HCT116 (cell line): Measurements from ENCODE around the gene INTS14. TPM values are rescaled to one million over a fixed set of nuclear protein-coding genes. Genes with fewer than 3 reads are reported as not detected.

Experiments used
- ATAC-seq: fragments of 200-7000 bp; cut with Tn5 transposase; 2 replicates; pipeline ENCODE4 v1.9.1; 2020; ENCODE audit warnings: mild to moderate bottlenecking, moderate library complexity
- BruUV-seq: library from RNA; stranded (reverse); fragments of 400-500 nt; replicated peaks from 2 replicates; lab custom pipeline; 2021; lab: Mats Ljungman, UMichigan
- CTCF ChIA-PET: fragments of 300-600 bp; sonication (Branson Sonifier 250); formaldehyde crosslinking; loops from one replicate; lab custom pipeline; 2021; ENCODE audit warnings: antibody characterized with exemption; lab: Charles Lee
- POLR2A ChIA-PET: fragments of 300-600, 350-600 bp; sonication (Branson Sonifier 250); formaldehyde crosslinking; loops from one replicate; lab custom pipeline; 2021; ENCODE audit warnings: antibody characterized with exemption; lab: Charles Lee
- RAD21 ChIA-PET, 2 experiments: fragments of 300-600 bp; sonication (Branson Sonifier 250); formaldehyde crosslinking; loops; one replicate each; lab custom pipeline; 2023; ENCODE audit warnings: low total read pairs in 2 of 2; ENCODE audit not compliant: uncharacterized antibody in 2 of 2, unreplicated experiment in 2 of 2, low non-redundant PET in 1 of 2; lab: Charles Lee
- DNase-seq: peaks from one replicate; pipeline ENCODE4 v3.0.0-alpha.2; 2010; ENCODE audit warnings: low read depth, low spot score
- H2AFZ ChIP-seq: fragments of 200-600 bp; shearing (Covaris generic), sonication (generic); 2 replicates; pipeline ENCODE4 v1.6.1; 2017; ENCODE audit warnings: low read depth, mixed run types, mixed read lengths, antibody characterized with exemption, low read length; ENCODE audit not compliant: poor library complexity, severe bottlenecking
- H3K27ac ChIP-seq: 2 replicates; pipeline ENCODE4 v1.5.1; 2012; ENCODE audit warnings: low read depth, low read length
- H3K27me3 ChIP-seq: fragments of 200-600 bp; sonication (generic); 2 replicates; pipeline ENCODE4 v1.6.1; 2016; ENCODE audit warnings: mixed run types, low read length, mixed read lengths; ENCODE audit not compliant: insufficient read depth
- H3K36me3 ChIP-seq, 2 experiments: fragments of 200-500 bp in 1 of 2; fragments of 200-600 bp in 1 of 2; sonication (Bioruptor generic) in 1 of 2; sonication (generic) in 1 of 2; 2 replicates each; pipeline versions ENCODE4 v1.5.1 to v1.6.1; 2014 to 2016; ENCODE audit warnings: low read length in 2 of 2, inconsistent platforms in 1 of 2, mixed read lengths in 1 of 2, mixed run types in 1 of 2; ENCODE audit not compliant: insufficient read depth in 2 of 2, control insufficient read depth in 1 of 2
- H3K4me1 ChIP-seq, 2 experiments: fragments of 200-600 bp in 1 of 2; sonication (generic) in 1 of 2; 2 replicates each; pipeline versions ENCODE4 v1.5.1 to v1.6.1; 2012 to 2017; ENCODE audit warnings: low read length in 2 of 2, inconsistent platforms in 1 of 2, mild to moderate bottlenecking in 1 of 2, mixed read lengths in 1 of 2, mixed run types in 1 of 2, moderate library complexity in 1 of 2; ENCODE audit not compliant: insufficient read depth in 2 of 2, control insufficient read depth in 1 of 2
- H3K4me2 ChIP-seq: fragments of 200-600 bp; sonication (generic); 2 replicates; pipeline ENCODE4 v1.6.1; 2017; ENCODE audit warnings: mixed run types, low read length, mixed read lengths
- H3K4me3 ChIP-seq, 2 experiments: fragments of 200-600 bp in 1 of 2; sonication (generic) in 1 of 2; replicated peaks in 1 of 2; 2 replicates each; pipeline ENCODE4 v1.5.1; 2011 to 2016; ENCODE audit warnings: low read length in 2 of 2, control low read depth in 1 of 2, low read depth in 1 of 2, mild to moderate bottlenecking in 1 of 2, mixed read lengths in 1 of 2, mixed run types in 1 of 2
- H3K79me2 ChIP-seq: fragments of 200-600 bp; sonication (generic); 2 replicates; pipeline ENCODE4 v1.6.1; 2017; ENCODE audit warnings: mild to moderate bottlenecking, mixed run types, low read length, moderate library complexity, mixed read lengths; ENCODE audit not compliant: insufficient read depth
- H3K9ac ChIP-seq: fragments of 200-600 bp; sonication (generic); 2 replicates; pipeline ENCODE4 v1.6.1; 2016; ENCODE audit warnings: low read length, mixed read lengths
- H3K9me2 ChIP-seq: fragments of 200-600 bp; sonication (generic), shearing (Covaris generic); 2 replicates; pipeline ENCODE4 v1.6.1; 2017; ENCODE audit warnings: mixed run types, mild to moderate bottlenecking, moderate library complexity; ENCODE audit not compliant: insufficient read depth
- H3K9me3 ChIP-seq, 2 experiments: fragments of 200-500 bp in 1 of 2; fragments of 200-600 bp in 1 of 2; sonication (Bioruptor generic) in 1 of 2; sonication (generic) in 1 of 2; 2 replicates each; pipeline ENCODE4 v1.6.1; 2014 to 2017; ENCODE audit warnings: low read length in 2 of 2, mixed read lengths in 2 of 2, inconsistent platforms in 1 of 2, low read depth in 1 of 2, mild to moderate bottlenecking in 1 of 2, mixed run types in 1 of 2, moderate library complexity in 1 of 2; ENCODE audit not compliant: control insufficient read depth in 1 of 2, insufficient read depth in 1 of 2
- H4K20me1 ChIP-seq: fragments of 200-600 bp; sonication (generic), shearing (Covaris generic); 2 replicates; pipeline ENCODE4 v1.6.1; 2017; ENCODE audit warnings: mixed run types, mild to moderate bottlenecking, moderate library complexity; ENCODE audit not compliant: insufficient read depth
- ELF1 ChIP-seq: IDR thresholded peaks from 2 replicates; pipeline ENCODE4 v1.6.1; 2012; ENCODE audit warnings: low read depth, borderline replicate concordance
- EZH2 ChIP-seq: fragments of 200-600 bp; sonication (generic); IDR thresholded peaks from 2 replicates; pipeline ENCODE4 v1.6.1; 2017; ENCODE audit warnings: antibody characterized with exemption, mixed run types
- JUND ChIP-seq: IDR thresholded peaks from 2 replicates; pipeline ENCODE4 v1.6.1; 2012
- POLR2AphosphoS5 ChIP-seq: IDR thresholded peaks from 2 replicates; pipeline ENCODE4 v1.6.1; 2011; ENCODE audit warnings: mild to moderate bottlenecking, low read depth, low read length, moderate library complexity
- SIN3A ChIP-seq: IDR thresholded peaks from 2 replicates; pipeline ENCODE4 v1.6.1; 2012; ENCODE audit warnings: low read depth
- intact Hi-C: fragments of 100-400 bp; cut with micrococcal nuclease; formaldehyde crosslinking; loops from 2 replicates; pipeline ENCODE4 v1.10.0; 2022
- total RNA-seq: library from RNA; stranded (reverse); gene quantifications from one replicate; pipeline ENCODE4 v1.2.1, GENCODE V29; 2021; ENCODE audit not compliant: unreplicated experiment
- TF ChIP-seq, protein P1 (sequence below): IDR thresholded peaks from 2 replicates; pipeline ENCODE4 v1.6.1; 2012; ENCODE audit warnings: low read depth
- TF ChIP-seq, protein P2 (sequence below): IDR thresholded peaks from 2 replicates; pipeline ENCODE4 v1.6.1; 2011; ENCODE audit warnings: mild to moderate bottlenecking, low read length, moderate library complexity; ENCODE audit not compliant: insufficient replicate concordance; ENCODE audit errors: extremely low read depth

INTS14 gene
- total RNA-seq, 1 experiment from 2014 or later = 50.1 TPM

GRCh38 chr15:65629548-65629947 lies 18.6 kb upstream of the INTS14 start:
- no peaks in the 10 kb centered on the region for H3K9me3 ChIP-seq
- H3K36me3 ChIP-seq = no peaks in the 10 kb centered on the region
- H3K27me3 ChIP-seq = no peaks in the 10 kb centered on the region
- no peaks in the 10 kb centered on the region for H3K4me1 ChIP-seq
- ATAC-seq = no peak
- DNase-seq = no peak
- no peaks in the 10 kb centered on the region for H3K79me2 ChIP-seq
- TF ChIP-seq JUND = no peak
- TF ChIP-seq, protein P1, sequence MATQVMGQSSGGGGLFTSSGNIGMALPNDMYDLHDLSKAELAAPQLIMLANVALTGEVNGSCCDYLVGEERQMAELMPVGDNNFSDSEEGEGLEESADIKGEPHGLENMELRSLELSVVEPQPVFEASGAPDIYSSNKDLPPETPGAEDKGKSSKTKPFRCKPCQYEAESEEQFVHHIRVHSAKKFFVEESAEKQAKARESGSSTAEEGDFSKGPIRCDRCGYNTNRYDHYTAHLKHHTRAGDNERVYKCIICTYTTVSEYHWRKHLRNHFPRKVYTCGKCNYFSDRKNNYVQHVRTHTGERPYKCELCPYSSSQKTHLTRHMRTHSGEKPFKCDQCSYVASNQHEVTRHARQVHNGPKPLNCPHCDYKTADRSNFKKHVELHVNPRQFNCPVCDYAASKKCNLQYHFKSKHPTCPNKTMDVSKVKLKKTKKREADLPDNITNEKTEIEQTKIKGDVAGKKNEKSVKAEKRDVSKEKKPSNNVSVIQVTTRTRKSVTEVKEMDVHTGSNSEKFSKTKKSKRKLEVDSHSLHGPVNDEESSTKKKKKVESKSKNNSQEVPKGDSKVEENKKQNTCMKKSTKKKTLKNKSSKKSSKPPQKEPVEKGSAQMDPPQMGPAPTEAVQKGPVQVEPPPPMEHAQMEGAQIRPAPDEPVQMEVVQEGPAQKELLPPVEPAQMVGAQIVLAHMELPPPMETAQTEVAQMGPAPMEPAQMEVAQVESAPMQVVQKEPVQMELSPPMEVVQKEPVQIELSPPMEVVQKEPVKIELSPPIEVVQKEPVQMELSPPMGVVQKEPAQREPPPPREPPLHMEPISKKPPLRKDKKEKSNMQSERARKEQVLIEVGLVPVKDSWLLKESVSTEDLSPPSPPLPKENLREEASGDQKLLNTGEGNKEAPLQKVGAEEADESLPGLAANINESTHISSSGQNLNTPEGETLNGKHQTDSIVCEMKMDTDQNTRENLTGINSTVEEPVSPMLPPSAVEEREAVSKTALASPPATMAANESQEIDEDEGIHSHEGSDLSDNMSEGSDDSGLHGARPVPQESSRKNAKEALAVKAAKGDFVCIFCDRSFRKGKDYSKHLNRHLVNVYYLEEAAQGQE = no peak
- no peak for TF ChIP-seq SIN3A
- TF ChIP-seq, protein P2, sequence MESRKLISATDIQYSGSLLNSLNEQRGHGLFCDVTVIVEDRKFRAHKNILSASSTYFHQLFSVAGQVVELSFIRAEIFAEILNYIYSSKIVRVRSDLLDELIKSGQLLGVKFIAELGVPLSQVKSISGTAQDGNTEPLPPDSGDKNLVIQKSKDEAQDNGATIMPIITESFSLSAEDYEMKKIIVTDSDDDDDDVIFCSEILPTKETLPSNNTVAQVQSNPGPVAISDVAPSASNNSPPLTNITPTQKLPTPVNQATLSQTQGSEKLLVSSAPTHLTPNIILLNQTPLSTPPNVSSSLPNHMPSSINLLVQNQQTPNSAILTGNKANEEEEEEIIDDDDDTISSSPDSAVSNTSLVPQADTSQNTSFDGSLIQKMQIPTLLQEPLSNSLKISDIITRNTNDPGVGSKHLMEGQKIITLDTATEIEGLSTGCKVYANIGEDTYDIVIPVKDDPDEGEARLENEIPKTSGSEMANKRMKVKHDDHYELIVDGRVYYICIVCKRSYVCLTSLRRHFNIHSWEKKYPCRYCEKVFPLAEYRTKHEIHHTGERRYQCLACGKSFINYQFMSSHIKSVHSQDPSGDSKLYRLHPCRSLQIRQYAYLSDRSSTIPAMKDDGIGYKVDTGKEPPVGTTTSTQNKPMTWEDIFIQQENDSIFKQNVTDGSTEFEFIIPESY = no peak
- no peak for TF ChIP-seq EZH2
- TF ChIP-seq POLR2AphosphoS5 = no peak
- TF ChIP-seq ELF1 = no peak
- no peaks in the 10 kb centered on the region for H4K20me1 ChIP-seq
- no peak overlapping the region for H3K4me3 ChIP-seq
- H2AFZ ChIP-seq = no peak overlapping the region
- POLR2A ChIA-PET = no interaction called here
- CTCF ChIA-PET = no interaction called here
- no peaks in the 10 kb centered on the region for H3K9me2 ChIP-seq
- H3K9ac ChIP-seq = no peak overlapping the region
- no peak overlapping the region for H3K27ac ChIP-seq
- no peak overlapping the region for H3K4me2 ChIP-seq
- RAD21 ChIA-PET = no interaction called here
- no TSS peak for BruUV-seq
- intact Hi-C loops = no loop called here
